22Rv1 (cell line): Measurements from ENCODE around the gene PRPS2.

Source experiments
- H3K27ac ChIP-seq: fragments of 450-650 bp; 2 replicates; pipeline ENCODE4 v1.5.1; 2017
- CTCF ChIP-seq: fragments of 450-650 bp; IDR thresholded peaks from 2 replicates; pipeline ENCODE4 v1.5.1; 2017; ENCODE audit warnings: mild to moderate bottlenecking
- ZFX ChIP-seq: fragments of 450-650 bp; IDR thresholded peaks from 2 replicates; pipeline ENCODE4 v1.6.1; 2017; ENCODE audit warnings: antibody characterized with exemption, borderline replicate concordance

Gene PRPS2

GRCh38 chrX:12768491-12768890, 22.7 kb upstream of the PRPS2 start:
- no peak overlapping the region for H3K27ac ChIP-seq
- TF ChIP-seq ZFX: no peak
- no peak for TF ChIP-seq CTCF

- H3K27ac ChIP-seq: no peak overlapping the region
- TF ChIP-seq CTCF (peak; percentile 62), ZFX (no peak)
Observed at GRCh38 chrX:12770440-12770839, 20.8 kb upstream of the PRPS2 start.

- TF ChIP-seq ZFX (no peak), CTCF (peak; percentile 79)
- no peak overlapping the region for H3K27ac ChIP-seq
Observed at GRCh38 chrX:12771445-12772069, 19.7 kb upstream of the PRPS2 start.

GRCh38 chrX:12777670-12778069, 13.5 kb upstream of the PRPS2 start:
- TF ChIP-seq CTCF (no peak), ZFX (no peak)
- no peak overlapping the region for H3K27ac ChIP-seq

GRCh38 chrX:12779534-12779933, 11.7 kb upstream of the PRPS2 start:
- TF ChIP-seq ZFX: no peak
- TF ChIP-seq CTCF: no peak

GRCh38 chrX:12788645-12789044, 2.6 kb upstream of the PRPS2 start:
- no peak for TF ChIP-seq CTCF
- no peak for TF ChIP-seq ZFX
- H3K27ac ChIP-seq: no peak overlapping the region

More at GRCh38 chrX:12779534-12779933, 11.7 kb upstream of the PRPS2 start:
- H3K27ac ChIP-seq: no peak overlapping the region; the same call in 1 of the 2 replicates

GRCh38 chrX:12789976-12790375, 1.2 kb upstream of the PRPS2 start:
- TF ChIP-seq ZFX (no peak), CTCF (no peak)

More at GRCh38 chrX:12789976-12790375, 1.2 kb upstream of the PRPS2 start:
- H3K27ac ChIP-seq: no peak overlapping the region
